H9 (cell line): ENCODE measurements around the gene FREY1. TPM values are rescaled to one million over a fixed set of nuclear protein-coding genes. Genes with fewer than 3 reads are reported as not detected.

Source experiments
- DNase-seq: peaks from one replicate; pipeline ENCODE4 v3.0.0-alpha.2; 2017
- H2AFZ ChIP-seq: one replicate; pipeline ENCODE4 v1.6.1; 2013; ENCODE audit warnings: mild to moderate bottlenecking, low read length, control low read depth, moderate library complexity
- H2AK5ac ChIP-seq: 2 replicates; pipeline ENCODE4 v1.6.1; 2013; ENCODE audit warnings: low read length, control low read depth, mixed read lengths; ENCODE audit not compliant: insufficient read length
- H2BK120ac ChIP-seq: one replicate; pipeline ENCODE4 v1.6.1; 2013; ENCODE audit warnings: low read depth, mild to moderate bottlenecking, low read length, control low read depth, inconsistent platforms; ENCODE audit not compliant: poor library complexity, severe bottlenecking
- H2BK12ac ChIP-seq: 2 replicates; pipeline ENCODE4 v1.6.1; 2013; ENCODE audit warnings: low read length, control low read depth, mixed read lengths, low read depth; ENCODE audit not compliant: insufficient read length
- H2BK15ac ChIP-seq: 2 replicates; pipeline ENCODE4 v1.6.1; 2013; ENCODE audit warnings: low read depth, low read length, control low read depth
- H2BK20ac ChIP-seq: one replicate; pipeline ENCODE4 v1.6.1; 2013; ENCODE audit warnings: low read depth, mild to moderate bottlenecking, low read length, control low read depth, inconsistent platforms; ENCODE audit not compliant: poor library complexity, severe bottlenecking
- H2BK5ac ChIP-seq: 2 replicates; pipeline ENCODE4 v1.6.1; 2013; ENCODE audit warnings: low read length, control low read depth, mixed read lengths; ENCODE audit not compliant: insufficient read length
- H3K14ac ChIP-seq: 2 replicates; pipeline ENCODE4 v1.6.1; 2013; ENCODE audit warnings: low read length, control low read depth; ENCODE audit not compliant: insufficient read depth
- H3K18ac ChIP-seq: 2 replicates; pipeline ENCODE4 v1.6.1; 2013; ENCODE audit warnings: low read depth, mild to moderate bottlenecking, mixed read lengths, low read length, control low read depth; ENCODE audit not compliant: insufficient read length
- H3K23ac ChIP-seq: 2 replicates; pipeline ENCODE4 v1.6.1; 2013; ENCODE audit warnings: low read length, control low read depth, mixed read lengths, low read depth; ENCODE audit not compliant: insufficient read length
- H3K23me2 ChIP-seq: 2 replicates; pipeline ENCODE4 v1.6.1; 2013; ENCODE audit warnings: low read depth, mild to moderate bottlenecking, mixed read lengths, low read length, control low read depth; ENCODE audit not compliant: insufficient read length, poor library complexity, severe bottlenecking
- H3K27ac ChIP-seq: 2 replicates; pipeline ENCODE4 v1.5.1; 2013; ENCODE audit warnings: low read length, control low read depth, mixed read lengths, low read depth; ENCODE audit not compliant: insufficient read length
- H3K27me3 ChIP-seq: 2 replicates; pipeline ENCODE4 v1.6.1; 2013; ENCODE audit warnings: low read length, control low read depth, inconsistent platforms; ENCODE audit not compliant: insufficient read depth
- H3K4ac ChIP-seq: 2 replicates; pipeline ENCODE4 v1.6.1; 2013; ENCODE audit warnings: low read depth, mild to moderate bottlenecking, control low read depth, inconsistent platforms, low read length, moderate library complexity
- H3K4me1 ChIP-seq: 2 replicates; pipeline ENCODE4 v1.6.1; 2013; ENCODE audit warnings: low read length, control low read depth, inconsistent platforms; ENCODE audit not compliant: insufficient read depth
- H3K4me2 ChIP-seq: 2 replicates; pipeline ENCODE4 v1.6.1; 2013; ENCODE audit warnings: low read length, control low read depth, mixed read lengths; ENCODE audit not compliant: insufficient read length, insufficient read depth
- H3K56ac ChIP-seq: 2 replicates; pipeline ENCODE4 v1.6.1; 2013; ENCODE audit warnings: low read depth, mild to moderate bottlenecking, mixed read lengths, low read length, control low read depth; ENCODE audit not compliant: insufficient read length
- H3K79me1 ChIP-seq: 2 replicates; pipeline ENCODE4 v1.6.1; 2013; ENCODE audit warnings: low read depth, mild to moderate bottlenecking, moderate library complexity, low read length, control low read depth, inconsistent platforms; ENCODE audit not compliant: insufficient read depth, poor library complexity, severe bottlenecking
- H3K79me2 ChIP-seq: 2 replicates; pipeline ENCODE4 v1.6.1; 2013; ENCODE audit warnings: low read length, control low read depth, inconsistent platforms; ENCODE audit not compliant: insufficient read depth
- H3K9ac ChIP-seq: 2 replicates; pipeline ENCODE4 v1.6.1; 2013; ENCODE audit warnings: low read length, control low read depth, mixed read lengths; ENCODE audit not compliant: insufficient read length; ENCODE audit errors: extremely low read depth
- H3K9me3 ChIP-seq: one replicate; pipeline ENCODE4 v1.6.1; 2013; ENCODE audit warnings: low read depth, low read length, inconsistent platforms; ENCODE audit not compliant: control insufficient read depth
- H3T11ph ChIP-seq: one replicate; pipeline ENCODE4 v1.6.1; 2013; ENCODE audit warnings: mild to moderate bottlenecking, low read length, control low read depth, inconsistent platforms
- H4K20me1 ChIP-seq: one replicate; pipeline ENCODE4 v1.6.1; 2013; ENCODE audit not compliant: control insufficient read depth, insufficient read length, insufficient read depth
- H4K5ac ChIP-seq: 2 replicates; pipeline ENCODE4 v1.6.1; 2013; ENCODE audit warnings: low read depth, mild to moderate bottlenecking, mixed read lengths, low read length, control low read depth; ENCODE audit not compliant: insufficient read length
- H4K8ac ChIP-seq: replicated peaks from 2 replicates; pipeline ENCODE4 v1.6.1; 2013; ENCODE audit warnings: low read length, control low read depth, mixed read lengths, low read depth; ENCODE audit not compliant: insufficient read length
- H4K91ac ChIP-seq: 2 replicates; pipeline ENCODE4 v1.6.1; 2013; ENCODE audit warnings: low read depth, mild to moderate bottlenecking, moderate library complexity, mixed read lengths, low read length, control low read depth; ENCODE audit not compliant: insufficient read length
- H3K27ac Mint-ChIP-seq, 3 experiments: 2 replicates in 2 of 3; 3 replicates in 1 of 3; pipeline ENCODE4 v1.8.0; 2020 to 2021; ENCODE audit warnings: mixed read lengths in 3 of 3, mild to moderate bottlenecking in 1 of 3, moderate library complexity in 1 of 3
- H3K27me3 Mint-ChIP-seq: 2 replicates; pipeline ENCODE4 v1.8.0; 2021; ENCODE audit warnings: low read depth, mild to moderate bottlenecking, moderate library complexity, mixed read lengths
- H3K36me3 Mint-ChIP-seq, 3 experiments: 2 replicates in 2 of 3; 3 replicates in 1 of 3; pipeline ENCODE4 v1.8.0; 2020 to 2021; ENCODE audit warnings: low read depth in 3 of 3, mixed read lengths in 3 of 3; ENCODE audit not compliant: insufficient read depth in 1 of 3
- H3K4me1 Mint-ChIP-seq, 2 experiments: 2 replicates each; pipeline ENCODE4 v1.8.0; 2020; ENCODE audit warnings: mixed read lengths in 2 of 2
- H3K4me3 Mint-ChIP-seq, 2 experiments: 2 replicates in 1 of 2; 3 replicates in 1 of 2; pipeline ENCODE4 v1.8.0; 2020 to 2021; ENCODE audit warnings: mild to moderate bottlenecking in 2 of 2, mixed read lengths in 2 of 2, moderate library complexity in 1 of 2
- H3K9me3 Mint-ChIP-seq, 2 experiments: 2 replicates in 1 of 2; 3 replicates in 1 of 2; pipeline ENCODE4 v1.8.0; 2020; ENCODE audit warnings: mild to moderate bottlenecking in 2 of 2, mixed read lengths in 2 of 2, moderate library complexity in 1 of 2
- CTCF ChIP-seq: fragments of 200-600 bp; sonication (generic); conservative IDR thresholded peaks from 3 replicates; pipeline ENCODE4 v1.8.0; 2021; ENCODE audit warnings: antibody characterized with exemption, mild to moderate bottlenecking
- WGBS: extraction: QIAGEN DNeasy Blood & Tissue Kit; methylation state at CpG from one replicate; pipeline ENCODE4 v1.1.7; 2013; ENCODE audit warnings: missing lambda C conversion rate, low lambda C conversion rate, mixed read lengths; ENCODE audit not compliant: insufficient read length; ENCODE audit errors: extremely low coverage; 5-methylcytosine and 5-hydroxymethylcytosine counted together
- total RNA-seq: library from RNA; stranded (reverse); gene quantifications from 2 replicates; pipeline ENCODE4 v1.2.1, GENCODE V29; 2021

FREY1 gene
- total RNA-seq, 1 experiment from 2014 or later, result 2.1 TPM

DNA sequence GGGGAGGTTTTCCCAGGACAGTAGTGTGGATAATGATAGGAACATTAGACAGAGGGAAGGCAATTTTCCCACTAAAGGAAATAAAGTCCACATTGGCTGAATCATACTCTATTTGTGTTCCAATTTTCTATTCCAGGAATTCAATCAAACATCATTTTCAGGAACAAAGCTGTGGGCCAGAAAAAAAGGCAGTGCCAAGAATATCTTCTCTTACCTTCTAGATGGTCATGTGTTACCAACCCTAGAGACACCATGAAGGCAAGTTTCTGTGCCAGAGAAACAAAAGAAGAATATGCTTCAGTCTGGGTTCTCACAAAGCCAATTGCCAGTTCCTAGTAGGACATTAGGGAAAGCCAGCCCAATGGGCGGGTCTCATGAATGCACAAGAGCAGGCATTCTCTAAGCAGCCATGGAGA, 42.9 kb upstream of the FREY1 start:
- Histone ChIP-seq H3K56ac (no peak overlapping the region), H2BK15ac (no peak overlapping the region), H4K5ac (no peak overlapping the region), H2AFZ (no peak overlapping the region), H2BK120ac (no peak overlapping the region), H4K20me1 (no peaks in the 10 kb centered on the region), H3K9ac (no peak overlapping the region), H3K27ac (no peak overlapping the region), H2AK5ac (no peak overlapping the region), H3K23me2 (no peaks in the 10 kb centered on the region), H3K18ac (no peak overlapping the region), H4K91ac (no peak overlapping the region), H2BK20ac (no peak overlapping the region), H3K79me2 (no peaks in the 10 kb centered on the region), H3K4me2 (no peak overlapping the region), H3K27me3 (no peaks in the 10 kb centered on the region), H3K79me1 (no peaks in the 10 kb centered on the region), H2BK5ac (no peak overlapping the region), H3K4ac (no peak overlapping the region), H3K4me1 (no peaks in the 10 kb centered on the region), H3K14ac (no peak overlapping the region), H2BK12ac (no peak overlapping the region), H4K8ac (no peak overlapping the region), H3K9me3 (no peaks in the 10 kb centered on the region), H3T11ph (no peak overlapping the region), H3K23ac (no peak overlapping the region)
- Mint-ChIP-seq H3K27ac (no peak overlapping the region), H3K9me3 (no peaks in the 10 kb centered on the region), H3K4me3 (no peak overlapping the region), H3K4me1 (no peaks in the 10 kb centered on the region), H3K27me3 (no peaks in the 10 kb centered on the region), H3K36me3 (peaks cover 9 to 56% (median 33%) of the 10 kb centered on the region in 3 experiments; a peak in 5 of 7 replicates)
- no peak for TF ChIP-seq CTCF
- no peak for DNase-seq
- no CpG with 5 or more reads among the region's 1 CpG for WGBS
